HL-60 (cell line): ENCODE results near the gene TRMT61A.

Experiments
- DNase-seq, 2 experiments: peaks; one replicate each; pipeline ENCODE4 v3.0.0-alpha.2; 2010 to 2020; ENCODE audit warnings: low read depth in 1 of 2, low spot score in 1 of 2
- H3K27ac ChIP-seq: fragments of 250-450 bp; sonication (Bioruptor Pico); replicated peaks from 2 replicates; pipeline ENCODE4 v1.5.1; 2020; ENCODE audit warnings: mild to moderate bottlenecking, moderate library complexity
- H3K27me3 ChIP-seq: fragments of 250-450 bp; sonication (Bioruptor Pico); 2 replicates; pipeline ENCODE4 v1.5.1; 2021; ENCODE audit warnings: mild to moderate bottlenecking, moderate library complexity; ENCODE audit not compliant: insufficient read depth, poor library complexity, severe bottlenecking
- H3K4me3 ChIP-seq: replicated peaks from 2 replicates; pipeline ENCODE4 v1.5.1; 2011; ENCODE audit warnings: mild to moderate bottlenecking, control low read depth, low read length; ENCODE audit not compliant: insufficient read depth
- GABPA ChIP-seq: IDR thresholded peaks from 2 replicates; pipeline ENCODE4 v1.6.1; 2012; ENCODE audit warnings: low read depth
- POLR2AphosphoS5 ChIP-seq: IDR thresholded peaks from 2 replicates; pipeline ENCODE4 v1.6.1; 2012; ENCODE audit warnings: low read depth
- SPI1 ChIP-seq: IDR thresholded peaks from 2 replicates; pipeline ENCODE4 v1.6.1; 2012; ENCODE audit warnings: low read depth, mild to moderate bottlenecking, borderline replicate concordance
- TF ChIP-seq, protein P1 (sequence below): IDR thresholded peaks from one replicate; pipeline ENCODE4 v1.5.1; 2011; ENCODE audit warnings: low read length, control low read depth, inconsistent platforms; ENCODE audit not compliant: insufficient read depth
- TF ChIP-seq, protein P2 (sequence below): IDR thresholded peaks from 2 replicates; pipeline ENCODE4 v1.6.1; 2012; ENCODE audit warnings: low read depth; ENCODE audit not compliant: insufficient replicate concordance

TRMT61A gene

DNA sequence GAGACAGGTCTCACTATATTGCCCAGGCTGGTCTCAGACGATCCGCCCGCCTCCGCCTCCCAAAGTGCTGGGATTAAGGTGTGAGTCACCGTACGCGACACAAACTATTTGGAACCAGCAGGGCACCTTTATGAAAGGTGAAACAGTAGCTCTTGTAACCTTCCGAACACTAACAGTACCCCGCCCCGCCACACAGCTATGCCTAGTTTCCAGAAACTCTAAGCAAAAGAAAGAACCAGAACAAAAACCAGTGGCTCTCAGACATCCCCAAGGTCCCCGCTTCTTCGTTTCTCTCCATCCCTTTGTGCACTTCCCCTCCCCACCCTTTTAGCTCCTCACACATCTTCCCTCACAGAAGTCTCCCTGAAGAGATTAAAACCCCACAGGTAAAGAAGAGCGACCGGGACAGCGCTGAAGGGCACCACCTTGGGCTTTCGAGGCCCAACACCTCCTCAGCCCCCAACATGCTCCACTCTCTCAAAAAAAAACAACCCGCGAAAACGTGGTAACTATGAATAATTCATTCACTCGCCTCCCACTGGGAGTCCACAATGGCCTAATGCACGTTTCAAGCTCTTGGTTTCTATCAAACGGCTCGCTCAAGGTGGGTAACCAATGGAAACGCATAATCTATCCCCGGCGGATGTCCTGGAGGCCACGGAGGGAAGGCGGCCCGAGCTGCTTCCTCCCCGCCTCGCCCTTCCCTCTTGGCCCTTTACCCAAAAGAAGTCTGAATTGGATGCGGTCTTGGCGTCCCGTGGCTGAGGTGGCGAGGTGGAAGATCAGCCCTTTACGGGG is 32.6 kb downstream of the TRMT61A start:
- TF ChIP-seq POLR2AphosphoS5 (no peak), SPI1 (0 out of 2 replicates have a peak, but pooled peaks have one; percentile 40)
- peak in 1 of 2 experiments; percentile 55 for DNase-seq
- H3K27ac ChIP-seq, result peak overlapping the region; percentile 83
- peak overlapping the region; percentile 99 for H3K4me3 ChIP-seq
- no peaks in the 10 kb centered on the region for H3K27me3 ChIP-seq

DNA sequence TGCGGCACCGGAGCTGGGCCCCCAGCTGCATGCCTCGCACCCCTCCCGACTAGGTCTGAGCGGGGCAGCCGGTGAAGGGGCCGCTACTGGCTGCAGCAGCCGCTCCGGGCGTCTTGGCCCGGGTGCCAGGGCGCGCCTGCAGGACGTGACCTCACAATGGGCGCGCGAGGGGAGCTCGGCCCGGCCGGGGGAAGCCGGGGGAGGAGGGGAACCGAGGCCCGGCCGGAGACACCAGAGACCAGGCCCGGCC is 33.1 kb downstream of the TRMT61A start:
- peak overlapping the region; percentile 83 for H3K27ac ChIP-seq
- no peak for TF ChIP-seq SPI1
- TF ChIP-seq GABPA, result no peak
- no peak for TF ChIP-seq POLR2AphosphoS5
- TF ChIP-seq, protein P1, sequence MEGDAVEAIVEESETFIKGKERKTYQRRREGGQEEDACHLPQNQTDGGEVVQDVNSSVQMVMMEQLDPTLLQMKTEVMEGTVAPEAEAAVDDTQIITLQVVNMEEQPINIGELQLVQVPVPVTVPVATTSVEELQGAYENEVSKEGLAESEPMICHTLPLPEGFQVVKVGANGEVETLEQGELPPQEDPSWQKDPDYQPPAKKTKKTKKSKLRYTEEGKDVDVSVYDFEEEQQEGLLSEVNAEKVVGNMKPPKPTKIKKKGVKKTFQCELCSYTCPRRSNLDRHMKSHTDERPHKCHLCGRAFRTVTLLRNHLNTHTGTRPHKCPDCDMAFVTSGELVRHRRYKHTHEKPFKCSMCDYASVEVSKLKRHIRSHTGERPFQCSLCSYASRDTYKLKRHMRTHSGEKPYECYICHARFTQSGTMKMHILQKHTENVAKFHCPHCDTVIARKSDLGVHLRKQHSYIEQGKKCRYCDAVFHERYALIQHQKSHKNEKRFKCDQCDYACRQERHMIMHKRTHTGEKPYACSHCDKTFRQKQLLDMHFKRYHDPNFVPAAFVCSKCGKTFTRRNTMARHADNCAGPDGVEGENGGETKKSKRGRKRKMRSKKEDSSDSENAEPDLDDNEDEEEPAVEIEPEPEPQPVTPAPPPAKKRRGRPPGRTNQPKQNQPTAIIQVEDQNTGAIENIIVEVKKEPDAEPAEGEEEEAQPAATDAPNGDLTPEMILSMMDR, result no peak
- TF ChIP-seq, protein P2, sequence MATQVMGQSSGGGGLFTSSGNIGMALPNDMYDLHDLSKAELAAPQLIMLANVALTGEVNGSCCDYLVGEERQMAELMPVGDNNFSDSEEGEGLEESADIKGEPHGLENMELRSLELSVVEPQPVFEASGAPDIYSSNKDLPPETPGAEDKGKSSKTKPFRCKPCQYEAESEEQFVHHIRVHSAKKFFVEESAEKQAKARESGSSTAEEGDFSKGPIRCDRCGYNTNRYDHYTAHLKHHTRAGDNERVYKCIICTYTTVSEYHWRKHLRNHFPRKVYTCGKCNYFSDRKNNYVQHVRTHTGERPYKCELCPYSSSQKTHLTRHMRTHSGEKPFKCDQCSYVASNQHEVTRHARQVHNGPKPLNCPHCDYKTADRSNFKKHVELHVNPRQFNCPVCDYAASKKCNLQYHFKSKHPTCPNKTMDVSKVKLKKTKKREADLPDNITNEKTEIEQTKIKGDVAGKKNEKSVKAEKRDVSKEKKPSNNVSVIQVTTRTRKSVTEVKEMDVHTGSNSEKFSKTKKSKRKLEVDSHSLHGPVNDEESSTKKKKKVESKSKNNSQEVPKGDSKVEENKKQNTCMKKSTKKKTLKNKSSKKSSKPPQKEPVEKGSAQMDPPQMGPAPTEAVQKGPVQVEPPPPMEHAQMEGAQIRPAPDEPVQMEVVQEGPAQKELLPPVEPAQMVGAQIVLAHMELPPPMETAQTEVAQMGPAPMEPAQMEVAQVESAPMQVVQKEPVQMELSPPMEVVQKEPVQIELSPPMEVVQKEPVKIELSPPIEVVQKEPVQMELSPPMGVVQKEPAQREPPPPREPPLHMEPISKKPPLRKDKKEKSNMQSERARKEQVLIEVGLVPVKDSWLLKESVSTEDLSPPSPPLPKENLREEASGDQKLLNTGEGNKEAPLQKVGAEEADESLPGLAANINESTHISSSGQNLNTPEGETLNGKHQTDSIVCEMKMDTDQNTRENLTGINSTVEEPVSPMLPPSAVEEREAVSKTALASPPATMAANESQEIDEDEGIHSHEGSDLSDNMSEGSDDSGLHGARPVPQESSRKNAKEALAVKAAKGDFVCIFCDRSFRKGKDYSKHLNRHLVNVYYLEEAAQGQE, result no peak
- DNase-seq, result no peak
- H3K27me3 ChIP-seq, result no peaks in the 10 kb centered on the region
- H3K4me3 ChIP-seq, result peak overlapping the region; percentile 99

DNA sequence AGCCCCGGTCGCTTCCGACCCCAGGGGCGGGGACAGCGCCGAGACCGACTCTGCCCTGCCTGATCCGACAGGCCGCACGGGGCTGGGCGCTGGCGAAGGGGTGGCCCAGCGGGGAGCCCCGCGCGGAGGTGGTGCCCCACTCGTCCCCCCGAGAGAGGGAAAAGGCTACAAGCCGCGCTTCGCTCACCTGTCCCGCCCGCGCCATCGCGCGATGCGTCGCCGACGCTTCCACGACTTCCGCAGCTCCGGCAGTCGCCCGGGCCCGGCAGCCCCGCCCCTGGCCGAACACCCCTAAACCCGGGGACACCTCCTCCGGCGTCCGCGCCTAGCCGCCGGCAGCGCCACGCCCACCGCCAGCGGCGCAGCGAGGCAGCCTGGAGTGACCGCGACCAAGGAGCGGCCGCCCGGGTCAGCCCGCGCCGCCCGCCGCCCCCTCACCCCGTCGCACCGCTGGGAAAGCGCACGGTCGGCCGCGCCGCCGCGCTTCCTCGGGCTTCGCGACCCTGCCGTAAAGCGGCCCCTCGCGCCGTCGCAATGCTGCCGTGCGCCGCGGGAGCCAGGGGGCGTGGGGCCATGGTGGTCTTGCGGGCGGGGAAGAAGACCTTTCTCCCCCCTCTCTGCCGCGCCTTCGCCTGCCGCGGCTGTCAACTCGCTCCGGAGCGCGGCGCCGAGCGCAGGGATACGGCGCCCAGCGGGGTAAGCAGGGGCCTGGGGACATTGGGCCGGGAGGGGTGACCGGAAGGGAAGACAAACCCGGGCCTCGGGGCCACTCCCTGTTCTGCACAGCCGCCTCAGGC is 33.6 kb downstream of the TRMT61A start, which contains the start of the genes BAG5 and COA8:
Gene BAG5 (minus strand): TSS at position 229 of the 797 bp plus-strand sequence. CDS start 1,493 bp downstream, outside the sequence.
Gene COA8 (plus strand): TSS at position 532 of the 797 bp plus-strand sequence. CDS start 42 bp downstream, at position 574.
- DNase-seq, result peak; percentile 84 to 86
- Histone ChIP-seq H3K4me3 (peak within 1 kb of the TSS; percentile 99), H3K27me3 (no peaks in the 10 kb centered on the region), H3K27ac (peak within 1 kb of the TSS; percentile 83)
- no peak for TF ChIP-seq GABPA
- TF ChIP-seq SPI1, result peak; percentile 54
- TF ChIP-seq, protein P1, result no peak
- TF ChIP-seq, protein P2, result no peak
- TF ChIP-seq POLR2AphosphoS5, result peak; percentile 51; the same call in 1 of the 2 replicates

GRCh38 chr14:103563226-103563620 is 34.2 kb downstream of the TRMT61A start:
- peak overlapping the region; percentile 99 for H3K4me3 ChIP-seq
- peak overlapping the region; percentile 81 for H3K27ac ChIP-seq
- no peak for TF ChIP-seq SPI1
- TF ChIP-seq, protein P1, result no peak
- no peak for TF ChIP-seq POLR2AphosphoS5
- TF ChIP-seq, protein P2, result no peak
- TF ChIP-seq GABPA, result no peak
- H3K27me3 ChIP-seq, result no peaks in the 10 kb centered on the region
- DNase-seq, result no peak
